GM21367 (cell line): ENCODE data around the gene ADPRM.

Experiments
- ATAC-seq: cut with Tn5 transposase; IDR thresholded peaks from one replicate; pipeline ENCODE4 v1.9.1; 2021; ENCODE audit not compliant: unreplicated experiment

Gene ADPRM

GRCh38 chr17:10738521-10739258, 41.3 kb downstream of the ADPRM start:
- no peak for ATAC-seq

- ATAC-seq, result no peak
Observed at GRCh38 chr17:10739386-10739785, 42.0 kb downstream of the ADPRM start.

- no peak for ATAC-seq
Observed at GRCh38 chr17:10741416-10742135, 44.2 kb downstream of the ADPRM start.

- no peak for ATAC-seq
Observed at GRCh38 chr17:10742431-10742830, 45.0 kb downstream of the ADPRM start.

GRCh38 chr17:10743316-10744009, 46.1 kb downstream of the ADPRM start:
- no peak for ATAC-seq

- ATAC-seq, result no peak
Observed at GRCh38 chr17:10744501-10745000, 47.2 kb downstream of the ADPRM start.

GRCh38 chr17:10745231-10745630, 47.8 kb downstream of the ADPRM start:
- no peak for ATAC-seq

GRCh38 chr17:10748531-10749181, 51.3 kb downstream of the ADPRM start:
- ATAC-seq, result no peak

- no peak for ATAC-seq
Observed at GRCh38 chr17:10750210-10750609, 52.8 kb downstream of the ADPRM start.

GRCh38 chr17:10751563-10751962, 54.2 kb downstream of the ADPRM start:
- ATAC-seq, result no peak

- no peak for ATAC-seq
Observed at GRCh38 chr17:10752696-10753095, 55.3 kb downstream of the ADPRM start.

- no peak for ATAC-seq
Observed at GRCh38 chr17:10754109-10754508, 56.7 kb downstream of the ADPRM start.

- no peak for ATAC-seq
Observed at GRCh38 chr17:10754861-10755591, 57.6 kb downstream of the ADPRM start.

GRCh38 chr17:10755592-10756127, 58.3 kb downstream of the ADPRM start:
- no peak for ATAC-seq

GRCh38 chr17:10756185-10756584, 58.8 kb downstream of the ADPRM start:
- ATAC-seq, result no peak

- no peak for ATAC-seq
Observed at GRCh38 chr17:10756619-10757018, 59.2 kb downstream of the ADPRM start.

GRCh38 chr17:10757067-10757466, 59.7 kb downstream of the ADPRM start:
- no peak for ATAC-seq

- no peak for ATAC-seq
Observed at GRCh38 chr17:10757647-10758046, 60.3 kb downstream of the ADPRM start.

- no peak for ATAC-seq
Observed at GRCh38 chr17:10758062-10758461, 60.7 kb downstream of the ADPRM start.
